Transverse colon (tissue), 4 donors: ENCODE data around the gene RETN.

ENCODE experiments used
- EP300 ChIP-seq: sonication (generic); formaldehyde crosslinking; IDR thresholded peaks from one replicate; pipeline ENCODE4 v1.6.1; 2017; ENCODE audit warnings: antibody characterized with exemption, low read depth
- POLR2A ChIP-seq: fragments of 450-650 bp; IDR thresholded peaks from one replicate; pipeline ENCODE4 v1.6.1; 2016; ENCODE audit warnings: antibody characterized with exemption, mild to moderate bottlenecking, moderate library complexity
- POLR2AphosphoS5 ChIP-seq, 3 donors: sonication (generic); formaldehyde crosslinking; IDR thresholded peaks; one replicate each; pipeline ENCODE4 v1.6.1; 2016; ENCODE audit warnings: antibody characterized with exemption in 3 of 3
- TF ChIP-seq, protein P1 (sequence below), 5 experiments: fragments of 200-600 bp in 3 of 5; fragments of 450-650 bp in 2 of 5; sonication (generic) in 3 of 5; IDR thresholded peaks; 1 replicate in 2 of 5; 2 replicates in 3 of 5; pipeline ENCODE4 v1.5.1; 2016 to 2017; ENCODE audit warnings: antibody characterized with exemption in 5 of 5, inconsistent platforms in 3 of 5, mild to moderate bottlenecking in 2 of 5, moderate library complexity in 1 of 5

GRCh38 chr19:7718668-7719067 is 49.8 kb downstream of the RETN start:
- TF ChIP-seq, protein P1, sequence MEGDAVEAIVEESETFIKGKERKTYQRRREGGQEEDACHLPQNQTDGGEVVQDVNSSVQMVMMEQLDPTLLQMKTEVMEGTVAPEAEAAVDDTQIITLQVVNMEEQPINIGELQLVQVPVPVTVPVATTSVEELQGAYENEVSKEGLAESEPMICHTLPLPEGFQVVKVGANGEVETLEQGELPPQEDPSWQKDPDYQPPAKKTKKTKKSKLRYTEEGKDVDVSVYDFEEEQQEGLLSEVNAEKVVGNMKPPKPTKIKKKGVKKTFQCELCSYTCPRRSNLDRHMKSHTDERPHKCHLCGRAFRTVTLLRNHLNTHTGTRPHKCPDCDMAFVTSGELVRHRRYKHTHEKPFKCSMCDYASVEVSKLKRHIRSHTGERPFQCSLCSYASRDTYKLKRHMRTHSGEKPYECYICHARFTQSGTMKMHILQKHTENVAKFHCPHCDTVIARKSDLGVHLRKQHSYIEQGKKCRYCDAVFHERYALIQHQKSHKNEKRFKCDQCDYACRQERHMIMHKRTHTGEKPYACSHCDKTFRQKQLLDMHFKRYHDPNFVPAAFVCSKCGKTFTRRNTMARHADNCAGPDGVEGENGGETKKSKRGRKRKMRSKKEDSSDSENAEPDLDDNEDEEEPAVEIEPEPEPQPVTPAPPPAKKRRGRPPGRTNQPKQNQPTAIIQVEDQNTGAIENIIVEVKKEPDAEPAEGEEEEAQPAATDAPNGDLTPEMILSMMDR (IDR thresholded peaks at IDR 0.05): no peak
- TF ChIP-seq EP300 (no peak), POLR2A (no peak), POLR2AphosphoS5 (IDR thresholded peaks at IDR 0.05) (no peak)
